HCT116 (cell line): ENCODE results near the gene CRIM1. TPM values are rescaled to one million over a fixed set of nuclear protein-coding genes. Genes with fewer than 3 reads are reported as not detected.

ENCODE experiments used
- ATAC-seq: fragments of 200-7000 bp; cut with Tn5 transposase; 2 replicates; pipeline ENCODE4 v1.9.1; 2020; ENCODE audit warnings: mild to moderate bottlenecking, moderate library complexity
- BruUV-seq: library from RNA; stranded (reverse); fragments of 400-500 nt; replicated peaks from 2 replicates; lab custom pipeline; 2021; lab: Mats Ljungman, UMichigan
- CTCF ChIA-PET: fragments of 300-600 bp; sonication (Branson Sonifier 250); formaldehyde crosslinking; loops from one replicate; lab custom pipeline; 2021; ENCODE audit warnings: antibody characterized with exemption; lab: Charles Lee
- POLR2A ChIA-PET: fragments of 300-600, 350-600 bp; sonication (Branson Sonifier 250); formaldehyde crosslinking; loops from one replicate; lab custom pipeline; 2021; ENCODE audit warnings: antibody characterized with exemption; lab: Charles Lee
- RAD21 ChIA-PET, 2 experiments: fragments of 300-600 bp; sonication (Branson Sonifier 250); formaldehyde crosslinking; loops; one replicate each; lab custom pipeline; 2023; ENCODE audit warnings: low total read pairs in 2 of 2; ENCODE audit not compliant: uncharacterized antibody in 2 of 2, unreplicated experiment in 2 of 2, low non-redundant PET in 1 of 2; lab: Charles Lee
- DNase-seq: peaks from one replicate; pipeline ENCODE4 v3.0.0-alpha.2; 2010; ENCODE audit warnings: low read depth, low spot score
- H2AFZ ChIP-seq: fragments of 200-600 bp; shearing (Covaris generic), sonication (generic); 2 replicates; pipeline ENCODE4 v1.6.1; 2017; ENCODE audit warnings: low read depth, mixed run types, mixed read lengths, antibody characterized with exemption, low read length; ENCODE audit not compliant: poor library complexity, severe bottlenecking
- H3K27ac ChIP-seq: 2 replicates; pipeline ENCODE4 v1.5.1; 2012; ENCODE audit warnings: low read depth, low read length
- H3K27me3 ChIP-seq: fragments of 200-600 bp; sonication (generic); 2 replicates; pipeline ENCODE4 v1.6.1; 2016; ENCODE audit warnings: mixed run types, low read length, mixed read lengths; ENCODE audit not compliant: insufficient read depth
- H3K36me3 ChIP-seq, 2 experiments: fragments of 200-500 bp in 1 of 2; fragments of 200-600 bp in 1 of 2; sonication (Bioruptor generic) in 1 of 2; sonication (generic) in 1 of 2; 2 replicates each; pipeline versions ENCODE4 v1.5.1 to v1.6.1; 2014 to 2016; ENCODE audit warnings: low read length in 2 of 2, inconsistent platforms in 1 of 2, mixed read lengths in 1 of 2, mixed run types in 1 of 2; ENCODE audit not compliant: insufficient read depth in 2 of 2, control insufficient read depth in 1 of 2
- H3K4me1 ChIP-seq, 2 experiments: fragments of 200-600 bp in 1 of 2; sonication (generic) in 1 of 2; 2 replicates each; pipeline versions ENCODE4 v1.5.1 to v1.6.1; 2012 to 2017; ENCODE audit warnings: low read length in 2 of 2, inconsistent platforms in 1 of 2, mild to moderate bottlenecking in 1 of 2, mixed read lengths in 1 of 2, mixed run types in 1 of 2, moderate library complexity in 1 of 2; ENCODE audit not compliant: insufficient read depth in 2 of 2, control insufficient read depth in 1 of 2
- H3K4me2 ChIP-seq: fragments of 200-600 bp; sonication (generic); 2 replicates; pipeline ENCODE4 v1.6.1; 2017; ENCODE audit warnings: mixed run types, low read length, mixed read lengths
- H3K4me3 ChIP-seq, 2 experiments: fragments of 200-600 bp in 1 of 2; sonication (generic) in 1 of 2; replicated peaks in 1 of 2; 2 replicates each; pipeline ENCODE4 v1.5.1; 2011 to 2016; ENCODE audit warnings: low read length in 2 of 2, control low read depth in 1 of 2, low read depth in 1 of 2, mild to moderate bottlenecking in 1 of 2, mixed read lengths in 1 of 2, mixed run types in 1 of 2
- H3K79me2 ChIP-seq: fragments of 200-600 bp; sonication (generic); 2 replicates; pipeline ENCODE4 v1.6.1; 2017; ENCODE audit warnings: mild to moderate bottlenecking, mixed run types, low read length, moderate library complexity, mixed read lengths; ENCODE audit not compliant: insufficient read depth
- H3K9ac ChIP-seq: fragments of 200-600 bp; sonication (generic); 2 replicates; pipeline ENCODE4 v1.6.1; 2016; ENCODE audit warnings: low read length, mixed read lengths
- H3K9me2 ChIP-seq: fragments of 200-600 bp; sonication (generic), shearing (Covaris generic); 2 replicates; pipeline ENCODE4 v1.6.1; 2017; ENCODE audit warnings: mixed run types, mild to moderate bottlenecking, moderate library complexity; ENCODE audit not compliant: insufficient read depth
- H3K9me3 ChIP-seq, 2 experiments: fragments of 200-500 bp in 1 of 2; fragments of 200-600 bp in 1 of 2; sonication (Bioruptor generic) in 1 of 2; sonication (generic) in 1 of 2; 2 replicates each; pipeline ENCODE4 v1.6.1; 2014 to 2017; ENCODE audit warnings: low read length in 2 of 2, mixed read lengths in 2 of 2, inconsistent platforms in 1 of 2, low read depth in 1 of 2, mild to moderate bottlenecking in 1 of 2, mixed run types in 1 of 2, moderate library complexity in 1 of 2; ENCODE audit not compliant: control insufficient read depth in 1 of 2, insufficient read depth in 1 of 2
- H4K20me1 ChIP-seq: fragments of 200-600 bp; sonication (generic), shearing (Covaris generic); 2 replicates; pipeline ENCODE4 v1.6.1; 2017; ENCODE audit warnings: mixed run types, mild to moderate bottlenecking, moderate library complexity; ENCODE audit not compliant: insufficient read depth
- CEBPB ChIP-seq: IDR thresholded peaks from 2 replicates; pipeline ENCODE4 v1.6.1; 2012; ENCODE audit warnings: low read depth
- CTCF ChIP-seq, 3 experiments: fragments of 200-600 bp in 1 of 3; sonication (generic) in 1 of 3; IDR thresholded peaks in 2 of 3; conservative IDR thresholded peaks in 1 of 3; 2 replicates each; pipeline ENCODE4 v1.5.1; 2012 to 2017; ENCODE audit warnings: low read depth in 2 of 3, low read length in 2 of 3, antibody characterized with exemption in 1 of 3, borderline replicate concordance in 1 of 3, control low read depth in 1 of 3, mild to moderate bottlenecking in 1 of 3, mixed read lengths in 1 of 3, mixed run types in 1 of 3, moderate library complexity in 1 of 3; ENCODE audit not compliant: insufficient read depth in 1 of 3
- EGR1 ChIP-seq: IDR thresholded peaks from 2 replicates; pipeline ENCODE4 v1.6.1; 2012; ENCODE audit warnings: low read depth
- EZH2 ChIP-seq: fragments of 200-600 bp; sonication (generic); IDR thresholded peaks from 2 replicates; pipeline ENCODE4 v1.6.1; 2017; ENCODE audit warnings: antibody characterized with exemption, mixed run types
- EZH2phosphoT487 ChIP-seq: fragments of 200-600 bp; IDR thresholded peaks from 2 replicates; pipeline ENCODE4 v1.6.1; 2018; ENCODE audit warnings: antibody characterized with exemption, borderline replicate concordance
- FOSL1 ChIP-seq: IDR thresholded peaks from 2 replicates; pipeline ENCODE4 v1.6.1; 2012; ENCODE audit warnings: low read depth
- MAX ChIP-seq: IDR thresholded peaks from 2 replicates; pipeline ENCODE4 v1.6.1; 2012
- SIN3A ChIP-seq: IDR thresholded peaks from 2 replicates; pipeline ENCODE4 v1.6.1; 2012; ENCODE audit warnings: low read depth
- SRF ChIP-seq: IDR thresholded peaks from 2 replicates; pipeline ENCODE4 v1.6.1; 2012; ENCODE audit warnings: low read depth
- ZBTB33 ChIP-seq: IDR thresholded peaks from 2 replicates; pipeline ENCODE4 v1.6.1; 2011; ENCODE audit warnings: mild to moderate bottlenecking, low read length, moderate library complexity; ENCODE audit not compliant: insufficient replicate concordance; ENCODE audit errors: extremely low read depth
- ZFX ChIP-seq: fragments of 450-650 bp; IDR thresholded peaks from 2 replicates; pipeline ENCODE4 v1.6.1; 2017
- ZNF274 ChIP-seq: fragments of 200-500 bp; sonication (Bioruptor generic); IDR thresholded peaks from 2 replicates; pipeline ENCODE4 v1.6.1; 2014; ENCODE audit warnings: mild to moderate bottlenecking, low read depth, low read length, inconsistent platforms
- intact Hi-C: fragments of 100-400 bp; cut with micrococcal nuclease; formaldehyde crosslinking; loops from 2 replicates; pipeline ENCODE4 v1.10.0; 2022
- total RNA-seq: library from RNA; stranded (reverse); gene quantifications from one replicate; pipeline ENCODE4 v1.2.1, GENCODE V29; 2021; ENCODE audit not compliant: unreplicated experiment
- TF ChIP-seq, protein P1 (sequence below): IDR thresholded peaks from 2 replicates; pipeline ENCODE4 v1.6.1; 2012; ENCODE audit warnings: low read depth

CRIM1 gene
- total RNA-seq, 1 experiment from 2014 or later, result 27.2 TPM

GRCh38 chr2:36492216-36492945 is 136.8 kb downstream of the CRIM1 start:
- Histone ChIP-seq H3K4me2 (no peak overlapping the region), H3K9ac (no peak overlapping the region), H3K9me3 (no peaks in the 10 kb centered on the region), H2AFZ (no peak overlapping the region), H3K27ac (no peak overlapping the region), H4K20me1 (no peaks in the 10 kb centered on the region), H3K27me3 (no peaks in the 10 kb centered on the region), H3K9me2 (no peaks in the 10 kb centered on the region), H3K36me3 (no peaks in the 10 kb centered on the region), H3K79me2 (0 out of 2 replicates have a peak, but pooled peaks cover 3% of the 10 kb centered on the region), H3K4me1 (peaks cover 10 to 23% of the 10 kb centered on the region in 2 experiments), H3K4me3 (no peak overlapping the region)
- ChIA-PET RAD21 (no interaction called here), CTCF (no interaction called here), POLR2A (no interaction called here)
- ATAC-seq (no peak), DNase-seq (no peak)
- intact Hi-C loops, result no loop called here
- TF ChIP-seq, protein P1, sequence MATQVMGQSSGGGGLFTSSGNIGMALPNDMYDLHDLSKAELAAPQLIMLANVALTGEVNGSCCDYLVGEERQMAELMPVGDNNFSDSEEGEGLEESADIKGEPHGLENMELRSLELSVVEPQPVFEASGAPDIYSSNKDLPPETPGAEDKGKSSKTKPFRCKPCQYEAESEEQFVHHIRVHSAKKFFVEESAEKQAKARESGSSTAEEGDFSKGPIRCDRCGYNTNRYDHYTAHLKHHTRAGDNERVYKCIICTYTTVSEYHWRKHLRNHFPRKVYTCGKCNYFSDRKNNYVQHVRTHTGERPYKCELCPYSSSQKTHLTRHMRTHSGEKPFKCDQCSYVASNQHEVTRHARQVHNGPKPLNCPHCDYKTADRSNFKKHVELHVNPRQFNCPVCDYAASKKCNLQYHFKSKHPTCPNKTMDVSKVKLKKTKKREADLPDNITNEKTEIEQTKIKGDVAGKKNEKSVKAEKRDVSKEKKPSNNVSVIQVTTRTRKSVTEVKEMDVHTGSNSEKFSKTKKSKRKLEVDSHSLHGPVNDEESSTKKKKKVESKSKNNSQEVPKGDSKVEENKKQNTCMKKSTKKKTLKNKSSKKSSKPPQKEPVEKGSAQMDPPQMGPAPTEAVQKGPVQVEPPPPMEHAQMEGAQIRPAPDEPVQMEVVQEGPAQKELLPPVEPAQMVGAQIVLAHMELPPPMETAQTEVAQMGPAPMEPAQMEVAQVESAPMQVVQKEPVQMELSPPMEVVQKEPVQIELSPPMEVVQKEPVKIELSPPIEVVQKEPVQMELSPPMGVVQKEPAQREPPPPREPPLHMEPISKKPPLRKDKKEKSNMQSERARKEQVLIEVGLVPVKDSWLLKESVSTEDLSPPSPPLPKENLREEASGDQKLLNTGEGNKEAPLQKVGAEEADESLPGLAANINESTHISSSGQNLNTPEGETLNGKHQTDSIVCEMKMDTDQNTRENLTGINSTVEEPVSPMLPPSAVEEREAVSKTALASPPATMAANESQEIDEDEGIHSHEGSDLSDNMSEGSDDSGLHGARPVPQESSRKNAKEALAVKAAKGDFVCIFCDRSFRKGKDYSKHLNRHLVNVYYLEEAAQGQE, result no peak
- no peak for TF ChIP-seq EGR1
- TF ChIP-seq SIN3A, result no peak
- TF ChIP-seq ZFX, result no peak
- no peak for TF ChIP-seq FOSL1
- TF ChIP-seq ZNF274, result no peak
- TF ChIP-seq EZH2phosphoT487, result no peak
- TF ChIP-seq CEBPB, result no peak
- TF ChIP-seq MAX, result no peak
- no peak for TF ChIP-seq CTCF (IDR thresholded peaks at IDR 0.05 in 2 of 3, conservative IDR thresholded peaks at IDR 0.05 in 1 of 3; ENCODE audit: borderline replicate concordance in 1 of 3, insufficient read depth in 1 of 3, low read depth in 2 of 3, low read length in 2 of 3)
- TF ChIP-seq SRF, result no peak
- no peak for TF ChIP-seq ZBTB33
- TF ChIP-seq EZH2, result no peak
- BruUV-seq, result no TSS peak
